Trophoblast cell (in vitro differentiated cells and primary cell): ENCODE data around the gene RIPOR2.

ENCODE experiments used
- DNase-seq, 2 donors: peaks; one replicate each; pipeline ENCODE4 v3.0.0-alpha.2; 2016
- H2AFZ ChIP-seq: 2 replicates; pipeline ENCODE4 v1.6.1; 2013; ENCODE audit warnings: low read length, moderate library complexity, mild to moderate bottlenecking; ENCODE audit not compliant: insufficient read depth, poor library complexity
- H2AK5ac ChIP-seq: 2 replicates; pipeline ENCODE4 v1.6.1; 2013; ENCODE audit warnings: mild to moderate bottlenecking, low read length
- H2BK120ac ChIP-seq: 2 replicates; pipeline ENCODE4 v1.6.1; 2013; ENCODE audit warnings: low read length, mild to moderate bottlenecking, moderate library complexity; ENCODE audit not compliant: insufficient read depth, poor library complexity
- H2BK12ac ChIP-seq: 2 replicates; pipeline ENCODE4 v1.6.1; 2013; ENCODE audit warnings: mild to moderate bottlenecking, low read length, moderate library complexity
- H2BK5ac ChIP-seq: 2 replicates; pipeline ENCODE4 v1.6.1; 2013; ENCODE audit warnings: low read length, low read depth, moderate library complexity, mild to moderate bottlenecking; ENCODE audit not compliant: poor library complexity
- H3K14ac ChIP-seq: 2 replicates; pipeline ENCODE4 v1.6.1; 2013; ENCODE audit warnings: mild to moderate bottlenecking, low read length
- H3K18ac ChIP-seq: 2 replicates; pipeline ENCODE4 v1.6.1; 2013; ENCODE audit warnings: mild to moderate bottlenecking, low read length
- H3K23ac ChIP-seq: 2 replicates; pipeline ENCODE4 v1.6.1; 2013; ENCODE audit warnings: low read length
- H3K27ac ChIP-seq: 2 replicates; pipeline ENCODE4 v1.5.1; 2013; ENCODE audit warnings: low read depth, mild to moderate bottlenecking, inconsistent platforms, low read length, moderate library complexity
- H3K27me3 ChIP-seq: 2 replicates; pipeline ENCODE4 v1.6.1; 2013; ENCODE audit warnings: inconsistent platforms, mild to moderate bottlenecking, low read length, moderate library complexity; ENCODE audit not compliant: insufficient read depth
- H3K36me3 ChIP-seq, 2 experiments: 1 replicate in 1 of 2; 2 replicates in 1 of 2; pipeline ENCODE4 v1.6.1; 2013; ENCODE audit warnings: low read length in 2 of 2, mild to moderate bottlenecking in 2 of 2, moderate library complexity in 1 of 2; ENCODE audit not compliant: insufficient read depth in 2 of 2, control insufficient read depth in 1 of 2
- H3K4ac ChIP-seq: 2 replicates; pipeline ENCODE4 v1.6.1; 2013; ENCODE audit warnings: low read depth, mild to moderate bottlenecking, low read length, moderate library complexity
- H3K4me1 ChIP-seq, 2 experiments: 1 replicate in 1 of 2; 2 replicates in 1 of 2; pipeline ENCODE4 v1.6.1; 2013; ENCODE audit warnings: low read length in 2 of 2, mild to moderate bottlenecking in 2 of 2, moderate library complexity in 1 of 2; ENCODE audit not compliant: insufficient read depth in 2 of 2, control insufficient read depth in 1 of 2
- H3K4me2 ChIP-seq: 2 replicates; pipeline ENCODE4 v1.6.1; 2013; ENCODE audit warnings: inconsistent platforms, mild to moderate bottlenecking, low read length, moderate library complexity
- H3K4me3 ChIP-seq: 2 replicates; pipeline ENCODE4 v1.5.1; 2013; ENCODE audit warnings: mild to moderate bottlenecking, low read depth, low read length, inconsistent platforms
- H3K79me1 ChIP-seq: one replicate; pipeline ENCODE4 v1.6.1; 2013; ENCODE audit warnings: low read length
- H3K79me2 ChIP-seq: 2 replicates; pipeline ENCODE4 v1.6.1; 2013; ENCODE audit warnings: low read length, mild to moderate bottlenecking; ENCODE audit not compliant: control insufficient read depth, insufficient read depth, poor library complexity
- H3K9ac ChIP-seq: 2 replicates; pipeline ENCODE4 v1.6.1; 2013; ENCODE audit warnings: mild to moderate bottlenecking, low read length
- H3K9me3 ChIP-seq: 2 replicates; pipeline ENCODE4 v1.6.1; 2013; ENCODE audit warnings: low read depth, mild to moderate bottlenecking, control low read depth, inconsistent platforms, low read length; ENCODE audit not compliant: insufficient read depth
- H4K12ac ChIP-seq: 2 replicates; pipeline ENCODE4 v1.6.1; 2013; ENCODE audit warnings: low read depth, mild to moderate bottlenecking, low read length, moderate library complexity
- H4K8ac ChIP-seq: 2 replicates; pipeline ENCODE4 v1.6.1; 2013; ENCODE audit warnings: low read depth, mild to moderate bottlenecking, low read length, moderate library complexity
- H4K91ac ChIP-seq: one replicate; pipeline ENCODE4 v1.6.1; 2013; ENCODE audit warnings: low read depth, mild to moderate bottlenecking, low read length, moderate library complexity
- WGBS: extraction: QIAGEN DNeasy Blood & Tissue Kit; methylation state at CpG from one replicate; pipeline ENCODE4 v1.1.7; 2013; ENCODE audit warnings: missing lambda C conversion rate; ENCODE audit not compliant: insufficient read length, insufficient coverage; ENCODE audit errors: extremely low coverage; 5-methylcytosine and 5-hydroxymethylcytosine counted together

The RIPOR2 gene

GRCh38 chr6:24910961-24911725 lies 24.6 kb downstream of the RIPOR2 start:
- H3K4ac ChIP-seq, result no peak overlapping the region
- no peaks in the 10 kb centered on the region for H3K36me3 ChIP-seq
- peak overlapping the region; percentile 97 for H3K4me2 ChIP-seq
- peak overlapping the region; percentile 34 for H2BK120ac ChIP-seq
- peak overlapping the region; percentile 4 for H3K18ac ChIP-seq
- peaks cover 3% of the 10 kb centered on the region for H3K79me1 ChIP-seq
- H3K14ac ChIP-seq, result peak overlapping the region; percentile 18
- H4K8ac ChIP-seq, result no peak overlapping the region
- peaks cover 3% of the 10 kb centered on the region for H3K79me2 ChIP-seq
- H4K91ac ChIP-seq, result peak overlapping the region; percentile 10
- H2BK5ac ChIP-seq, result no peak overlapping the region
- no peak overlapping the region for H3K27ac ChIP-seq
- no peak overlapping the region for H2AK5ac ChIP-seq
- H3K27me3 ChIP-seq, result peaks cover 2% of the 10 kb centered on the region
- H2BK12ac ChIP-seq, result no peak overlapping the region
- H3K4me3 ChIP-seq, result peak overlapping the region; percentile 75
- H3K9ac ChIP-seq, result peak overlapping the region; percentile 8
- H3K9me3 ChIP-seq, result peaks cover 2% of the 10 kb centered on the region
- peak overlapping the region; percentile 48 for H2AFZ ChIP-seq
- peaks cover 4 to 9% of the 10 kb centered on the region in 2 experiments for H3K4me1 ChIP-seq
- WGBS, result no CpG with 5 or more reads among the region's 56 CpGs
- H3K23ac ChIP-seq, result no peak overlapping the region
- DNase-seq, result peak; percentile 8 to 58
- H4K12ac ChIP-seq, result no peak overlapping the region

GRCh38 chr6:24910331-24910960 lies 25.3 kb downstream of the RIPOR2 start:
- no peaks in the 10 kb centered on the region for H3K36me3 ChIP-seq
- H3K4me1 ChIP-seq, result peaks cover 4 to 9% of the 10 kb centered on the region in 2 experiments
- H3K79me2 ChIP-seq, result peaks cover 2% of the 10 kb centered on the region
- H4K8ac ChIP-seq, result no peak overlapping the region
- no peak overlapping the region for H2AFZ ChIP-seq
- no peak overlapping the region for H3K4ac ChIP-seq
- H3K27ac ChIP-seq, result no peak overlapping the region
- no peak overlapping the region for H2AK5ac ChIP-seq
- no CpG with 5 or more reads among the region's 33 CpGs for WGBS
- peak overlapping the region; percentile 6 for H3K9ac ChIP-seq
- H3K18ac ChIP-seq, result no peak overlapping the region
- H3K9me3 ChIP-seq, result no peaks in the 10 kb centered on the region
- H3K23ac ChIP-seq, result no peak overlapping the region
- peak overlapping the region; percentile 10 for H4K91ac ChIP-seq
- peak overlapping the region; percentile 97 for H3K4me2 ChIP-seq
- peak overlapping the region; percentile 34 for H2BK120ac ChIP-seq
- peak overlapping the region; percentile 75 for H3K4me3 ChIP-seq
- H4K12ac ChIP-seq, result no peak overlapping the region
- no peak overlapping the region for H2BK12ac ChIP-seq
- peak in 1 of 2 donors; percentile 5 for DNase-seq
- H3K79me1 ChIP-seq, result peaks cover 3% of the 10 kb centered on the region
- H2BK5ac ChIP-seq, result no peak overlapping the region
- H3K14ac ChIP-seq, result peak overlapping the region; percentile 18
- H3K27me3 ChIP-seq, result peaks cover 2% of the 10 kb centered on the region

DNA sequence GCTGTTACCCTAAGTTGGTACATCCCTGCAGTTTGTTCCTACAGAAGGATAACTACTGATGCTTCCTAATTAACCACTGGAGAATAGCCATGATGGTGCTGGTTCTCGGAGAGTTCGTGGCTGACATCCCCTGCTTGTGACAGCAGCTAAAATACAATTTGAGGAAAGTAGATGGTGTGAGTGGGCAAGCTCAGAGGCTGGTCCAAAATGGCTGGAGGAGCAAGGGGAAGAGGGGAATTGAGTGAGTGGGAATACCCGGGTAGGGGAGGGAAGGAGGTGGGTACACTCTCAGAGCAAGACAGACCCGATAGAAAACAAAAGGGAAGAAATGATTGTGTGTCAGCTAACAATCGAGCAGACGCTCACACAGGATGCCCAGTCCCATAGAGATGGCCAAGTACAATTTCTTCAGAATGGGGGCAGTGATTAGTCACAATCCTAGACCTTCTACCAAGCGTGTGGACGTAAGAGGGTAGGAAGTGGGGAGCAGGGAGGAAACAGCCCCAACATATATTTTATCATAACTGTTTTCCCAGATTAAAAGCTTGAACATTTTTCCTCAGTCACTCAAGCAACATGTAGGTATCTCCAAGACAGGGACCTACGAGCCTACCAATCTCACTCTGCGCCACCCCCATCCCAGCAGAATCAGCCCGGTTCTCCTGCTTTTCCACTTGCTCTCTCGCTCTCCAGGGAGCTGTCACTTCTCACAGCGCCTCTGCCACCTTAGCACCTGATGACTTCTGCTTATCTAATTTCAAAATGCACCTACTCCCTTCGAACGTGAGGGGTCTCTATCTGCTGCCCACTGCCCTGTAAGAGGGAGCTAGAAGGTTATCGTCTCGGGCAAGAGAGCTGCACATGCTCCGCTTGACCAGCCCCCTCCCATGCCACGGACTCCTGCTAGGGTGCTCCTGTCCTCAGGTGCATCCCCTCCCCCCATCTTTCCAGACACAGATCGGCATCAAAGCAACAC lies 26.2 kb downstream of the RIPOR2 start:
- no peak overlapping the region for H3K27ac ChIP-seq
- no peak overlapping the region for H2AK5ac ChIP-seq
- no peak overlapping the region for H3K4ac ChIP-seq
- no peak overlapping the region for H4K91ac ChIP-seq
- H4K12ac ChIP-seq, result no peak overlapping the region
- DNase-seq, result no peak
- H4K8ac ChIP-seq, result no peak overlapping the region
- no peak overlapping the region for H2AFZ ChIP-seq
- peaks cover 3% of the 10 kb centered on the region for H3K79me1 ChIP-seq
- H3K9me3 ChIP-seq, result no peaks in the 10 kb centered on the region
- peaks cover 2% of the 10 kb centered on the region for H3K27me3 ChIP-seq
- no peak overlapping the region for H3K18ac ChIP-seq
- no peak overlapping the region for H3K14ac ChIP-seq
- no peak overlapping the region for H3K9ac ChIP-seq
- peak overlapping the region; percentile 97 for H3K4me2 ChIP-seq
- no peak overlapping the region for H2BK120ac ChIP-seq
- peak overlapping the region; percentile 75 for H3K4me3 ChIP-seq
- WGBS, result no CpG with 5 or more reads among the region's 20 CpGs
- H3K36me3 ChIP-seq, result no peaks in the 10 kb centered on the region
- no peak overlapping the region for H2BK5ac ChIP-seq
- H3K4me1 ChIP-seq, result peaks cover 4 to 9% of the 10 kb centered on the region in 2 experiments
- peaks cover 2% of the 10 kb centered on the region for H3K79me2 ChIP-seq
- H3K23ac ChIP-seq, result no peak overlapping the region
- H2BK12ac ChIP-seq, result no peak overlapping the region

DNA sequence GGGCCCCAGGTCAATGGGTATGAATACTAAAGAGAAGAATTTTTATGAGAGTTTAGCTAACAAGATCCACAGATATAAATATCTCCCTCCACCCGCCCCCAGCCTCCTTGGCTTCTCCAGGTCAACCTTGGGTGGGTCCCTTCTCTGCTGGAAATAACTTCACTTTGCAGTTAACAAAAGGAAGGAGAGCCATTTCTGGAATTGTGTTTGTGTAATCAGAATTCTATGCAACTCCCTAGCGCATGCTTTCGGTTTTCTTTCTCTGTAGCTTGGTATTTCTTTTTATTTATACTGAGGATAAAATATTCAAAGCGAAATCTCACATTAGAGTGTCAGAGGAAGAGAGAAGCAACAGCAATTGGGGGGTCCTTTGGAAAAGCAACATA lies 27.1 kb downstream of the RIPOR2 start:
- H4K8ac ChIP-seq, result no peak overlapping the region
- peaks cover 3% of the 10 kb centered on the region for H3K79me1 ChIP-seq
- H4K91ac ChIP-seq, result no peak overlapping the region
- H4K12ac ChIP-seq, result no peak overlapping the region
- no peak overlapping the region for H2BK120ac ChIP-seq
- no peak overlapping the region for H3K18ac ChIP-seq
- no peak overlapping the region for H2AFZ ChIP-seq
- no CpG with 5 or more reads among the region's 4 CpGs for WGBS
- no peak overlapping the region for H3K4me3 ChIP-seq
- no peak overlapping the region for H3K27ac ChIP-seq
- H3K36me3 ChIP-seq, result no peaks in the 10 kb centered on the region
- no peak overlapping the region for H3K14ac ChIP-seq
- H3K4ac ChIP-seq, result no peak overlapping the region
- H3K27me3 ChIP-seq, result peaks cover 2% of the 10 kb centered on the region
- no peak overlapping the region for H2BK5ac ChIP-seq
- H2BK12ac ChIP-seq, result no peak overlapping the region
- peaks cover 2% of the 10 kb centered on the region for H3K79me2 ChIP-seq
- peaks cover 4 to 9% of the 10 kb centered on the region in 2 experiments for H3K4me1 ChIP-seq
- peak in 1 of 2 donors; percentile 14 for DNase-seq
- H3K9ac ChIP-seq, result no peak overlapping the region
- H3K4me2 ChIP-seq, result no peak overlapping the region
- H3K23ac ChIP-seq, result no peak overlapping the region
- peaks cover 2% of the 10 kb centered on the region for H3K9me3 ChIP-seq
- H2AK5ac ChIP-seq, result no peak overlapping the region
